Peyer's patch (tissue), 4 donors: Measurements from ENCODE around the gene APBA1.

Source experiments
- CTCF ChIP-seq, 6 experiments: fragments of 450-650 bp in 4 of 6; fragments of 200-600 bp in 2 of 6; sonication (generic) in 1 of 6; IDR thresholded peaks; one replicate each; pipeline ENCODE4 v1.5.1; 2017 to 2019; ENCODE audit warnings: antibody characterized with exemption in 6 of 6, mild to moderate bottlenecking in 3 of 6, moderate library complexity in 1 of 6
- POLR2A ChIP-seq, 2 donors: fragments of 450-650 bp; IDR thresholded peaks; one replicate each; pipeline ENCODE4 v1.5.1; 2017; ENCODE audit warnings: antibody characterized with exemption in 2 of 2, mild to moderate bottlenecking in 2 of 2, moderate library complexity in 2 of 2

- TF ChIP-seq CTCF (IDR thresholded peaks at IDR 0.05) = no peak
- TF ChIP-seq POLR2A (IDR thresholded peaks at IDR 0.05) = no peak
These were observed 69.4 kb downstream of the APBA1 start for GRCh38 chr9:69602773-69603172.
